Memory B cell (primary cell): ENCODE results near the gene C21orf58.
"Not testable (repeated sequence)": the region's sequence is repeated elsewhere in the genome, so short reads cannot be mapped to it uniquely, and the experiment has no call there.

ENCODE experiments used
- ATAC-seq: fragments of 150-1000 bp; cut with Tn5 transposase; 2 replicates; pipeline ENCODE4 v1.10.0; 2021; ENCODE audit warnings: low read depth, mild to moderate bottlenecking, moderate library complexity
- DNase-seq, 2 donors: peaks; one replicate each; pipeline ENCODE4 v3.0.0; 2022; ENCODE audit warnings: low spot score in 2 of 2
- H3K27ac Mint-ChIP-seq: one replicate; pipeline ENCODE4 v1.8.0; 2022; ENCODE audit warnings: mild to moderate bottlenecking, moderate library complexity, mixed read lengths
- H3K27me3 Mint-ChIP-seq: one replicate; pipeline ENCODE4 v1.8.0; 2022; ENCODE audit warnings: mixed read lengths
- H3K36me3 Mint-ChIP-seq: one replicate; pipeline ENCODE4 v1.8.0; 2022; ENCODE audit warnings: mild to moderate bottlenecking, mixed read lengths
- H3K4me1 Mint-ChIP-seq: one replicate; pipeline ENCODE4 v1.8.0; 2022; ENCODE audit warnings: mixed read lengths
- H3K4me3 Mint-ChIP-seq: one replicate; pipeline ENCODE4 v1.8.0; 2022; ENCODE audit warnings: mild to moderate bottlenecking, moderate library complexity, mixed read lengths
- H3K9me3 Mint-ChIP-seq: one replicate; pipeline ENCODE4 v1.8.0; 2022; ENCODE audit warnings: mixed read lengths

Gene C21orf58

GRCh38 chr21:46324390-46325072 is 861 bp upstream of the C21orf58 start:
- peaks cover 14% of the 10 kb centered on the region for H3K4me1 Mint-ChIP-seq
- H3K36me3 Mint-ChIP-seq, result peaks cover 10% of the 10 kb centered on the region
- no peaks in the 10 kb centered on the region for H3K9me3 Mint-ChIP-seq
- peak overlapping the region; percentile 97 for H3K27ac Mint-ChIP-seq
- ATAC-seq (peak; percentile 76), DNase-seq (peak; percentile 90 to 91)
- no peaks in the 10 kb centered on the region for H3K27me3 Mint-ChIP-seq
- H3K4me3 Mint-ChIP-seq, result peak overlapping the region; percentile 99

- ATAC-seq (no peak), DNase-seq (no peak)
- Mint-ChIP-seq H3K4me1 (peaks cover 14% of the 10 kb centered on the region), H3K4me3 (peak overlapping the region; percentile 99), H3K27me3 (no peaks in the 10 kb centered on the region), H3K9me3 (no peaks in the 10 kb centered on the region), H3K36me3 (peaks cover 10% of the 10 kb centered on the region), H3K27ac (no peak overlapping the region)
Observed at GRCh38 chr21:46323227-46323709, 402 bp downstream of the C21orf58 start.

GRCh38 chr21:46322351-46323226 is 1.1 kb downstream of the C21orf58 start:
- H3K27me3 Mint-ChIP-seq, result no peaks in the 10 kb centered on the region
- no peaks in the 10 kb centered on the region for H3K9me3 Mint-ChIP-seq
- peaks cover 14% of the 10 kb centered on the region for H3K4me1 Mint-ChIP-seq
- peak overlapping the region; percentile 99 for H3K4me3 Mint-ChIP-seq
- ATAC-seq, result no peak
- H3K27ac Mint-ChIP-seq, result no peak overlapping the region
- peaks cover 7% of the 10 kb centered on the region for H3K36me3 Mint-ChIP-seq
- no peak for DNase-seq

- Mint-ChIP-seq H3K4me1 (peaks cover 7% of the 10 kb centered on the region), H3K4me3 (no peak overlapping the region), H3K27ac (no peak overlapping the region), H3K9me3 (no peaks in the 10 kb centered on the region), H3K36me3 (no peaks in the 10 kb centered on the region), H3K27me3 (no peaks in the 10 kb centered on the region)
- no peak for ATAC-seq
- DNase-seq, result no peak
Observed at GRCh38 chr21:46320331-46320801, 3.3 kb downstream of the C21orf58 start.

GRCh38 chr21:46319186-46319585 is 4.5 kb downstream of the C21orf58 start:
- Mint-ChIP-seq H3K4me1 (peaks cover 5% of the 10 kb centered on the region), H3K27me3 (no peaks in the 10 kb centered on the region), H3K27ac (no peak overlapping the region), H3K9me3 (no peaks in the 10 kb centered on the region), H3K36me3 (no peaks in the 10 kb centered on the region), H3K4me3 (no peak overlapping the region)
- no peak for DNase-seq
- ATAC-seq, result no peak

- Mint-ChIP-seq H3K27ac (no peak overlapping the region), H3K4me3 (no peak overlapping the region), H3K27me3 (no peaks in the 10 kb centered on the region), H3K9me3 (no peaks in the 10 kb centered on the region), H3K4me1 (peaks cover 5% of the 10 kb centered on the region), H3K36me3 (no peaks in the 10 kb centered on the region)
- ATAC-seq, result no peak
- DNase-seq, result no peak
Observed at GRCh38 chr21:46318464-46318845, 5.2 kb downstream of the C21orf58 start.

- ATAC-seq (no peak), DNase-seq (no peak)
- no peaks in the 10 kb centered on the region for H3K9me3 Mint-ChIP-seq
- no peak overlapping the region for H3K4me3 Mint-ChIP-seq
- H3K36me3 Mint-ChIP-seq, result no peaks in the 10 kb centered on the region
- no peaks in the 10 kb centered on the region for H3K27me3 Mint-ChIP-seq
- no peak overlapping the region for H3K27ac Mint-ChIP-seq
- peaks cover 5% of the 10 kb centered on the region for H3K4me1 Mint-ChIP-seq
Observed at GRCh38 chr21:46317710-46318463, 5.8 kb downstream of the C21orf58 start.

- no peak overlapping the region for H3K4me3 Mint-ChIP-seq
- ATAC-seq, result no peak
Observed at GRCh38 chr21:46316708-46317324, 6.9 kb downstream of the C21orf58 start.

GRCh38 chr21:46314441-46315020 is 9.1 kb downstream of the C21orf58 start:
- H3K4me1 Mint-ChIP-seq, result no peaks in the 10 kb centered on the region
- H3K36me3 Mint-ChIP-seq, result peaks cover 2% of the 10 kb centered on the region
- H3K27ac Mint-ChIP-seq, result no peak overlapping the region
- ATAC-seq, result no peak
- no peak overlapping the region for H3K4me3 Mint-ChIP-seq
- no peaks in the 10 kb centered on the region for H3K9me3 Mint-ChIP-seq
- DNase-seq, result no peak
- no peaks in the 10 kb centered on the region for H3K27me3 Mint-ChIP-seq

More at GRCh38 chr21:46316708-46317324, 6.9 kb downstream of the C21orf58 start:
- DNase-seq, result no peak
- H3K36me3 Mint-ChIP-seq, result no peaks in the 10 kb centered on the region
- no peak overlapping the region for H3K27ac Mint-ChIP-seq
- H3K4me1 Mint-ChIP-seq, result no peaks in the 10 kb centered on the region
- no peaks in the 10 kb centered on the region for H3K9me3 Mint-ChIP-seq
- H3K27me3 Mint-ChIP-seq, result no peaks in the 10 kb centered on the region

- H3K4me3 Mint-ChIP-seq, result no peak overlapping the region
- no peak overlapping the region for H3K27ac Mint-ChIP-seq
- ATAC-seq, result no peak
- peaks cover 2% of the 10 kb centered on the region for H3K36me3 Mint-ChIP-seq
- H3K9me3 Mint-ChIP-seq, result no peaks in the 10 kb centered on the region
- DNase-seq, result no peak
- no peaks in the 10 kb centered on the region for H3K27me3 Mint-ChIP-seq
- no peaks in the 10 kb centered on the region for H3K4me1 Mint-ChIP-seq
Observed at GRCh38 chr21:46312949-46313348, 10.7 kb downstream of the C21orf58 start.

- Mint-ChIP-seq H3K4me1 (peaks cover 5% of the 10 kb centered on the region), H3K4me3 (no peak overlapping the region), H3K36me3 (peaks cover 2% of the 10 kb centered on the region), H3K27me3 (no peaks in the 10 kb centered on the region), H3K27ac (no peak overlapping the region), H3K9me3 (no peaks in the 10 kb centered on the region)
- ATAC-seq (no peak), DNase-seq (no peak)
Observed at GRCh38 chr21:46311568-46311967, 12.1 kb downstream of the C21orf58 start.

GRCh38 chr21:46310260-46310659 is 13.4 kb downstream of the C21orf58 start:
- H3K27ac Mint-ChIP-seq, ATAC-seq, H3K27me3 Mint-ChIP-seq, H3K9me3 Mint-ChIP-seq, H3K36me3 Mint-ChIP-seq, H3K4me1 Mint-ChIP-seq, H3K4me3 Mint-ChIP-seq, DNase-seq: not testable (repeated sequence)

- peaks cover 7% of the 10 kb centered on the region for H3K36me3 Mint-ChIP-seq
- DNase-seq (no peak), ATAC-seq (no peak)
- H3K4me1 Mint-ChIP-seq, result peaks cover 5% of the 10 kb centered on the region
- no peak overlapping the region for H3K27ac Mint-ChIP-seq
- H3K27me3 Mint-ChIP-seq, result no peaks in the 10 kb centered on the region
- no peaks in the 10 kb centered on the region for H3K9me3 Mint-ChIP-seq
- H3K4me3 Mint-ChIP-seq, result no peak overlapping the region
Observed at GRCh38 chr21:46308431-46308830, 15.2 kb downstream of the C21orf58 start.
